Choroid plexus epithelial cell (primary cell): ENCODE data around the gene NR2F1.

Experiments used
- DNase-seq: peaks from one replicate; pipeline ENCODE4 v3.0.0-alpha.2; 2010; ENCODE audit warnings: low read depth
- H3K4me3 ChIP-seq: 2 replicates; pipeline ENCODE4 v1.5.1; 2011; ENCODE audit warnings: low read depth, mild to moderate bottlenecking, control low read depth, low read length, moderate library complexity
- TF ChIP-seq, protein P1 (sequence below): conservative IDR thresholded peaks from 2 replicates; pipeline ENCODE4 v1.5.1; 2011; ENCODE audit warnings: low read depth, mild to moderate bottlenecking, control low read depth, inconsistent platforms, low read length, moderate library complexity

The NR2F1 gene

GRCh38 chr5:93637697-93638096 is 54.7 kb downstream of the NR2F1 start:
- DNase-seq = no peak
- TF ChIP-seq, protein P1, sequence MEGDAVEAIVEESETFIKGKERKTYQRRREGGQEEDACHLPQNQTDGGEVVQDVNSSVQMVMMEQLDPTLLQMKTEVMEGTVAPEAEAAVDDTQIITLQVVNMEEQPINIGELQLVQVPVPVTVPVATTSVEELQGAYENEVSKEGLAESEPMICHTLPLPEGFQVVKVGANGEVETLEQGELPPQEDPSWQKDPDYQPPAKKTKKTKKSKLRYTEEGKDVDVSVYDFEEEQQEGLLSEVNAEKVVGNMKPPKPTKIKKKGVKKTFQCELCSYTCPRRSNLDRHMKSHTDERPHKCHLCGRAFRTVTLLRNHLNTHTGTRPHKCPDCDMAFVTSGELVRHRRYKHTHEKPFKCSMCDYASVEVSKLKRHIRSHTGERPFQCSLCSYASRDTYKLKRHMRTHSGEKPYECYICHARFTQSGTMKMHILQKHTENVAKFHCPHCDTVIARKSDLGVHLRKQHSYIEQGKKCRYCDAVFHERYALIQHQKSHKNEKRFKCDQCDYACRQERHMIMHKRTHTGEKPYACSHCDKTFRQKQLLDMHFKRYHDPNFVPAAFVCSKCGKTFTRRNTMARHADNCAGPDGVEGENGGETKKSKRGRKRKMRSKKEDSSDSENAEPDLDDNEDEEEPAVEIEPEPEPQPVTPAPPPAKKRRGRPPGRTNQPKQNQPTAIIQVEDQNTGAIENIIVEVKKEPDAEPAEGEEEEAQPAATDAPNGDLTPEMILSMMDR = no peak
- no peak overlapping the region for H3K4me3 ChIP-seq

GRCh38 chr5:93642526-93642925 is 59.5 kb downstream of the NR2F1 start:
- TF ChIP-seq, protein P1 = no peak
- no peak overlapping the region for H3K4me3 ChIP-seq
- no peak for DNase-seq
